SHP77 treated with DMSO at 0.1 percent for 48 hours (cell line): ENCODE measurements around the gene CRTC3.
"Not testable (repeated sequence)": the region's sequence is repeated elsewhere in the genome, so short reads cannot be mapped to it uniquely, and the experiment has no call there.

ENCODE experiments used
- DNase-seq: peaks from one replicate; lab custom pipeline; 2025; lab: John Stamatoyannopoulos, UW

The CRTC3 gene, protein sequence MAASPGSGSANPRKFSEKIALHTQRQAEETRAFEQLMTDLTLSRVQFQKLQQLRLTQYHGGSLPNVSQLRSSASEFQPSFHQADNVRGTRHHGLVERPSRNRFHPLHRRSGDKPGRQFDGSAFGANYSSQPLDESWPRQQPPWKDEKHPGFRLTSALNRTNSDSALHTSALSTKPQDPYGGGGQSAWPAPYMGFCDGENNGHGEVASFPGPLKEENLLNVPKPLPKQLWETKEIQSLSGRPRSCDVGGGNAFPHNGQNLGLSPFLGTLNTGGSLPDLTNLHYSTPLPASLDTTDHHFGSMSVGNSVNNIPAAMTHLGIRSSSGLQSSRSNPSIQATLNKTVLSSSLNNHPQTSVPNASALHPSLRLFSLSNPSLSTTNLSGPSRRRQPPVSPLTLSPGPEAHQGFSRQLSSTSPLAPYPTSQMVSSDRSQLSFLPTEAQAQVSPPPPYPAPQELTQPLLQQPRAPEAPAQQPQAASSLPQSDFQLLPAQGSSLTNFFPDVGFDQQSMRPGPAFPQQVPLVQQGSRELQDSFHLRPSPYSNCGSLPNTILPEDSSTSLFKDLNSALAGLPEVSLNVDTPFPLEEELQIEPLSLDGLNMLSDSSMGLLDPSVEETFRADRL

DNA sequence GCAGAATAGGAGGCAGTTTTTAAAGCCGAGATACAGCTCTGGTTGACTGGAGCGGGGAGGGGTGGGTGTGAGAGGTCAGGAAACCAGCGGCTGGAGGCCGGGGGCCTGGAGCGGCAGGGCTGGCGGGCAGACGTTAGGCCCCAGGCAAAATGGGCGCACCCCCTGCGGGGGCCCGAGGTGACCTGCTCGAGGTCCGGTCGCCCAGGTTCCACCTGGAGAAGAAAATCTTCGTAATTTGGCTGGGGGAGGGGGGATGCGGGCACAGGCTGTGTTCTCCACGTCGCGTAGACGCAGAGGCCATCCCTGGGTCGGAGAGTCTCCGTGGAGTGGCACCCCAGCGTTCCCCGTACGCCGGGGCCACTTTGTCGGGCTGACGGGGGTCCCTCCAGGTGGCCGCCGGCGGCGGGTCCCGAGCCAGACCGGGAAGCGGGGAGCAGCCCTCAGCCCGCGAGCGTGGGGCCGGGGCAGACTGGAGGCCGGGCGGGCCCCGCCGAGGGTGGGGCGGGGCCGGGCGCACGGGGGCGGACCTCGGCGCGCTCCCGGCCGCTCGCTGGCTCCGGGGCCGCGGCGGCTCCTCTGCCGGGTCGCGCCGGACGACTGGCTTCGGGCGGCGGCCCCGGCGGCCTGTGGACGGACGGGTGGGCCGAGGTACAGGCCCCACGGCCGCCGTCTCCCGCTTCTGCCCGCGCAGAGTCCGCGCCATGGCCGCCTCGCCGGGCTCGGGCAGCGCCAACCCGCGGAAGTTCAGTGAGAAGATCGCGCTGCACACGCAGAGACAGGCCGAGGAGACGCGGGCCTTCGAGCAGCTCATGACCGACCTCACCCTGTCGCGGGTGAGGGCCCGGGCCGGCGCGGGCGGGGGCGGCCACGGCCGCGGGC is at the start of gene CRTC3:
Gene CRTC3 (plus strand): TSS at position 553 of the 879 bp plus-strand sequence. CDS start 149 bp downstream, at position 702.
- no peak for DNase-seq

DNA sequence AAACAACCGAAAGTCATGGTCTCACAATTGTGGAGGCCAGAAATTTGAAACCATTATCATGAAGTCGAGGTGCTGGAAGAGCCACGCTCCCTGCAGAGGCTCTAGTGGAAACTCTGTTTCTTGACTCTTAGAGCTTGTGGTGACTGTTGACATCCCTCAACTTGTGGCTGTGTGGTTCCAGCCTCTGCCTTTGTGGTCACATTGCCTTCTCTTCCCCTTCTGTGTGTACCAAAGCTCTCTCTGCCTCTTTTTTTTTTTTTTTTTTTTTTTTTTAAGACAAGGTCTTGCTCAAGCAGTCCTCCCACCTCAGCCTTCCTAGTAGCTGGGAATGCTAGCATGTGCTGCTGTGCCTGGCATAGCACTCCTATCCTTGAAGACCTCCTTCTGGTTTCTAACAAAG is 48.7 kb upstream of the CRTC3 start:
- DNase-seq: no peak

DNA sequence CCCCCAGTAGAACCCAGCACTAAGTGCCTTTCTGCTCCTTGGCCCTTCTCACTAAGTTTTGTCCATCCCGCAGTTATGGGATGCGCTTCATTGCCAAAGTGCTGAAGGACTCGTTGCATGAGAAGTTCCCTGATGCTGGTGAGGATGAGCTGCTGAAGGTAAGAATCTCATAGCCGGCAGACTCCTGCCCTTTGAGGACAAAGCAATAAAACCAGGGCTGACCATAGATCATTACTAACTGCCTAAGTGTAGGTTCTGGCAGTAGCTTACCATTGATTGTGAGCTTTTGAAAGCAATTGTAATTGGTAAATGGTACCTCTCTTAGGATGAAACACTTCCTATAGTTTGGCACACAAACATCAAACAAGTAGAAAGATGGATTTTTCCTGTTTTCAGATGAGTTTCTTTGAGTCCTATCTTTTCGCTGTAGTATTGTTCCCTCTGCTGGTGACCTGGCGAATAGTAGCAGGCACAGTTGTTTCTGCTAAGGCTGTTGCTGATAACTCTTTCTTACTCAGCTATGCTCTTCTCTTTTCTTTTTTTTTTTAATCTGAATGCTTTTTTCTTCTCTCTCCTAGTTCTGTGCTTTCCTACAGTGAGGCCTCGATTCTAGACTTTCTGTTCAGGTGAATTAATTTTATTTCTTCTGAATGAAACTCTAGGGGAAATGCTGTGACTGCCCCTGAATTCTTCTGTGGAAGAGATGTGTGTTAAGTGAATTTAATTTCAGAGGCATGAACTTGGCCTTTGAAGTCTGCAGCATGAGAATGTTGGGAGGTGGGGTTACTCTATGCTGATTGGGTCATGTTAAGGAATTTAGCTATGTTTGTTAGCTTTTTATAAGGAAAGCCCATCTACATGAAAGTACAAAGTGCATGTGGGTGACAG is 47.4 kb upstream of the CRTC3 start:
- peak; percentile 19 for DNase-seq

DNA sequence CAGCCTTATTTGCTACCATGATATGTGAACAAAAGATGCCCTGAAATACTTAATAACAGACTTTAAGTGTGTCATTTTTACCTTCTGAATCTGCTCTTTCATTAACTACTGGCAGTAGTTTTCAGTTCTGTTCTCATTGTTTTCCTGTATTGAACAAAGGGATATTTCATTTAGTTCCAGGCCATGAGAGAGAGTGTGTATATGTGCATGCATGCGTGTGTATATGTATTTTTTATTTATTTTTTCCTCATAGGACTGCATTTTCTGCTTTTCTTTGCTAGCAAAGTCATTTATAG is 46.8 kb upstream of the CRTC3 start:
- no peak for DNase-seq

DNA sequence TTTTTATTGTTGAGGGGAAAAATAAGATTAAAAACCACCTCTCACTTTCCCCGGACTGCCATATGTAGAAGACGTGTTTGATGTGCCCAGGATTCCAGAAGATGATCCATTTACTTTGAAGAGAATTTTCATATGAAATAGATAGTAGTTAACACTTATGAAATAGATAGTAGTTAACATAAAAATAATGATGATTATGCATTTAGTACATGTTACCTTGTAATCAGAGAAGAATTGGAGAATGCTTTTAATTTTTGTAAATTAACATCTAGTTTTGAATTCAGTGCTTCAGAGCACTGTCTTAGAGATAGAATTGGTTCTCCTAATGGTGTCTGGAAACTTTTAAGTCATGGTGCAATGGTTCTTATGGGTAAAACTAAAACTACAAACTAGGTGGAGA is 46.1 kb upstream of the CRTC3 start:
- DNase-seq: no peak

DNA sequence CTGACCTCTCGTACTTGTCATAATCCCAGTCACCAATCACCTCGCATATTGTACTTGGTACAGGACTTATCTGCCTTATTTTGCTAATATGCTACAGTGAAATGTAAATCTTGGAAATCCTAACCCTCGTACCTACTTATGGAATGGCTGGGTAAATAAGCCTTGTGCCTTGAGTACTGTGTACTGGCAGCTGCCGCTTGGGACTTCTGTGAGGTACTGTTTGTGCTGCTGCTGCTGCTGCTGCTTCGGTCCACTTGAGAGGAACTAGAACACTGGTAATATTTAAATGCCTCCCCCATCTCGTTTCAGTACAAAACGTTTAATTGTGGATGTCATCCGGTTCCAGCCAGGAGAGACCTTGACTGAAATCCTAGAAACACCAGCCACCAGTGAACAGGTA is 42.5 kb upstream of the CRTC3 start:
- no peak for DNase-seq

DNA sequence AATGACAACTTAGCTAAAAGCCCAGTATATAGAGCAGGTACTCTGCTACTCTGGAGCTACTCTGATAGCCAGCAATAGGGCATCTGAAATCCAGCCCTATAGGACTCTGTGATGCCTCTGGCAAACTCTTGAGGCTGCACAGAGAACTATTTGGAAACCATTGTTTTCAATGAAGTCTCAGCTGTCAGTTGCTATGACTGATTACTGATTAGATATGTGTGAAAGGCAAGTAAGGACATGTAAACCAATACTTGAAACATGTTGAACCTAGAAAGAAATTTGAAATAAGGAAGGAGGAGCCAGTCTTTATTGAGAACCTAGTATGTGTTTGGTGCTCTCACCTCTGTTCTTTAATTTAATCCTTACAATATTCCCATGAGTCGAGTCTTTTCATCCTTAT is 40.2 kb upstream of the CRTC3 start:
- DNase-seq: no peak

DNA sequence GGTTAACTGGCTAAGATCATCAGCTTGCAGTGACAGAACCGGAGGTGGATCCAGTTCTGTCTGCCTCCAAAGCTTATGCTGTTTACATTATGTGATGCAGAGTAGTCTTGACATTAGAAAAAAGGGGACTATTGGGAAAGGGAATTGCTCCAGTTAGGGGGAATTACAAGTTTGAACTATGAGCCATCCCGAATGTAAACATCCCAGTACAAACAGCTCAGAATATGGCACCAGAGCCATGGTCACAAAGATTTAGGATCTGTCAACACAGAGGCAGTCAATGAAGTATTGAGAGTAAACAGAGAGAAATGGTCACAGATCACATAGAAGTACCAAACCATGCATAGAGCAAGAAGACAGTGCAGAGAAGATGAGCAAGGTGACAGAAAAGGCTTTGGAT is 39.8 kb upstream of the CRTC3 start:
- DNase-seq: no peak

DNA sequence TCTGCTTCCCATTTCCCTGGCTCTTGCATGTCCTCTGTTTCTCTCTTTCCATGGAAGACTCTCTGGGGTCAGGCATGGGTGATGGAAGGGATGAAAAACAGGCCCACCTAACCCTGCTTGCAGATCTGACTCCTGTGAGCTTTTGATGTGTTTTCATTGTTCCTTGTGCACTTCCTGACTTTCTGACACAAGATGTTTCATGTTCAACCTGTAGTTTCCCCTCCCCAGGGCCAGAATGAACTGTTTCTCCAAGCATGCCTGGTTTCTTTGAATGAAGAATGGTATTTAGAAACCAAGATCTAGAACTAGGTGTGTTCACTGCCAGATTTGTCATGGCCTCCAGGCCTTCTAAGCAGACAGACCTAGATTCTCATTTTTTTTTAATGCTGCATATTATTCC is 36.1 kb upstream of the CRTC3 start:
- no peak for DNase-seq

DNA sequence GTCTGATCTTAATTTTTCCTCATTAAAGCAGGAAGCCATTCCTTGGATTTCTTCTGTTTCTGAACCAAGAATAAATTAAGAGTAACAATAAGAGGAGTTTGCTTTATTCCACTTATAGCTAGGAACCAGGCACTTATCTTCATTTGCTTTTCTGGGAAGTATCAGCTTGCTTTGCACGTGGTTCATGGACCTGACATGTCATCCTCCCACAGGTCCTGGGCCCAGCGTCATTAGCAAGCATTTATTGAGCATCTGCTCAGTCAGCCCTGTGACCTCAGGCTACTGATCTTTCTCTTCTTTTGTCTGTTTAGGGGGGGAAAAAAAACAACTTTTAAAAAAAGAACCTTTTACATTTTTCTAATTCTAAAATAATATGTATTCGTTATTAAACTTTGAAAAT is 34.7 kb upstream of the CRTC3 start:
- no peak for DNase-seq

DNA sequence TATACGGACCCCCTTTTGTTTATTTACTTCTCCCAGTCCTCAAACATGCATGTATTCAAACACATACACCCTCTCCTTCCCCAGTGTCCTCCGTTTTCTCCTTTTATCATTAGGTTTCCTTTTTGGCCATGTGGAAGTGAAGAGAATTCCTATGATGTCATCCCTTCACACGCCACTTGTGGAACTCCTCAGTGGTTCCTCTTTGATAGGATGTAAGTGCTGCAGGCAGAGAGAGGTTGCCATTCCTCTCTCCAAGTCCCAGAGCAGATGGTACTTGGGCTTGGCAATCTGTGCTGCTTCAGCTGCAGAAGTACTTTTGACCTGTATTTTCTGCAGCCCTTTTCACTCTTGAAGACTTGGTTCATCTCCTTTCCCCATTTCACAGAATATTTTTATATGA is 32.9 kb upstream of the CRTC3 start:
- DNase-seq: no peak

DNA sequence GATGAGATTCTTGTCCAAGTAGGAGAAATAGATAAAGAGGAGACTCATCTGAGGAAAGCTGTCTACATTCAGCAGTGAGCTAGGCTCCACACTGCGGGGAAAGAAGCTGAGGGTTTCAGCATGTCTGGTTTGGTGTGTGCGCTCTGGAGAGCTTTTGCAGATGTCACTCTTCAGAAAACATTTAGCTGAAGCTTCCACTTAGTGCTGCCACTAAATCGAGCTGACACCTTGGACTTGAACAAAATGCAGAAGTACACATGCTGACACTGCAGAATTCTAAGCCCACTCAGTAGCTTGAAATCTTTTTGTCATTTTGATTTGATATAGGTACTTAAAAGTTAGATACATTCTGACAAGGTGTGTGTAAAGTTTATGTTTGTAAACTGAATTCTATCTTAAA is 32.3 kb upstream of the CRTC3 start:
- no peak for DNase-seq

DNA sequence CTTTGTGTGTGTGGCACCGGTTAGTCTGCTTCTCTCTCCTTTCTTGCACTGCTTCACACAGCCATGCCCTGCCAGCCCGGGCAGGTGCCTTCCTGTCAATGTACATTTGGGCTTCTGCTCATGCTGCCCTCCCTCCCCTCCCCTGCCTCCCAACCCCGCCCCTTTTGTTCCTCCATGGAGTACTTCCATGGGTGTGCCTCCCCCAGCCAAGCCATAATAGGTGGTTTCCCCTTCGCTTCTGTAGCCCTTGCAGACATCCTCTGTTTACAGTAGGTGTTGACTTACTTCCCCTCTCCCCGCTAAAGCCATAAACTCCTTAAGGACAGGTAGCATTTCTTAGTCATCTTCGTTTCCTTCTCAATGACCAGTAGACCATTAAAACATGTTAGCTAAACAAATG is 31.8 kb upstream of the CRTC3 start:
- DNase-seq: no peak

DNA sequence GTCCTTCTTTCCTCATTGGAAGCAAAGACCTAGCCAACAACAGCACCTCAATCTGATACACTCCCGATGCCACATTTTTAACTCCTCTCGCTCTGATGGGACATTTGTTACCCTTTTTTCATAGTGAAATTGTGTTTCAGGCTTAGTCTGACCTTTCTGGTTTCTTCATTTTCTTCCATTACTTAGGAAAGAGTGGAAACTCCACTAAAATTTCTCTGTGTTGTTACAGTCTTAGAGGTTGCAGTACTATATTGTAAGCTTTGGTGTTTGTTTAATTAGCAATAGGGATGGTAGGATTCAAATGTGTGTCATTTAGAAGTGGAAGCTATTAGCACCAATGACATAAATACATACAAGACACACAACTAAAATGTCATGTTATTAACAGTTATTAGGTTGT is 29.6 kb upstream of the CRTC3 start:
- DNase-seq: no peak

DNA sequence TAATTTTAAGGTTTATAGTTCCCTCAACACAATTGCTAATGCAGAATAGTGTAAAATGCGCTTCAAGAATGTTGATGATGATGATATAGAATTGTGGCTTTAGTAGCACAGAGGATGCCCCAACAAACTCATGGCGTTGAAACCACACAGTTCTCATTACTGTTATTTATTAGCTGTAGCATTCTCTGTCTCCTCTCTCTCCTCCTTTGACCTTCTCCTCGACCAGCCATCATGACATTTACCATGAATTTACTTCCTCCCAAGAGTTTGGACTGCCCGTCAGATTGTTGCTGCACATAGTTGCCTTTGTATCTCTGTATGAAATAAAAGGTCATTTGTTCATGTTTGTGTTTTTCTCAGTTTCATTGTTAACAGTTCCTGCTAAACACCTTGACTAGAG is 27.8 kb upstream of the CRTC3 start:
- DNase-seq: no peak

DNA sequence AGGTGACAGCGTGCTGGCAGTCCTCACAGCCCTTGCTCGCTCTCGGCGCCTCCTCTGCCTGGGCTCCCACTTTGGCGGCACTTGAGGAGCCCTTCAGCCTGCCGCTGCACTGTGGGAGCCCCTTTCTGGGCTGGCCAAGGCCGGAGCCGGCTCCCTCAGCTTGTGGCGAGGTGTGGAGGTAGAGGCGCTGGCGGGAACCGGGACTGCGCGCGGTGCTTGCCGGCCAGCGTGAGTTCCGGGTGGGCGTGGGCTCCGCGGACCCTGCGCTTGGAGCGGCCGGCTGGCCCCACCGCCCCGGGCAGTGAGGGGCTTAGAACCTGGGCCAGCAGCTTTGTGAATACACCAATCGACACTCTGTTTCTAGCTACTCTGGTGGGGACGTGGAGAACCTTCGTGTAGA is 18.9 kb upstream of the CRTC3 start:
- not testable (repeated sequence) for DNase-seq

DNA sequence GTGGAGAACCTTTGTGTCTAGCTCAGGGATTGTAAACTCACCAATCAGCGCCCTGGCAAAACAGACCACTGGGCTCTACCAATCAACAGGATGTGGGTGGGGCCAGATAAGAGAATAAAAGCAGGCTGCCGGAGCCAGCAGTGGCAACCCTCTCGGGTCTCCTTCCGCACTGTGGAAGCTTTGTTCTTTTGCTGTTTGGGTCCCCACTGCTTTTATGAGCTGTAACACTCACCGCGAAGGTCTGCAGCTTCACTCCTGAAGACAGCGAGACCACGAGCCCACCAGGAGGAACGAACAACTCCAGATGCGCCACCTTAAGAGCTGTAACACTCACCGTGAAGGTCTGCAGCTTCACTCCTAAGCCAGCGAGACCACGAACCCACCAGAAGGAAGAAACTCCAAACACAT is 18.5 kb upstream of the CRTC3 start:
- not testable (repeated sequence) for DNase-seq

DNA sequence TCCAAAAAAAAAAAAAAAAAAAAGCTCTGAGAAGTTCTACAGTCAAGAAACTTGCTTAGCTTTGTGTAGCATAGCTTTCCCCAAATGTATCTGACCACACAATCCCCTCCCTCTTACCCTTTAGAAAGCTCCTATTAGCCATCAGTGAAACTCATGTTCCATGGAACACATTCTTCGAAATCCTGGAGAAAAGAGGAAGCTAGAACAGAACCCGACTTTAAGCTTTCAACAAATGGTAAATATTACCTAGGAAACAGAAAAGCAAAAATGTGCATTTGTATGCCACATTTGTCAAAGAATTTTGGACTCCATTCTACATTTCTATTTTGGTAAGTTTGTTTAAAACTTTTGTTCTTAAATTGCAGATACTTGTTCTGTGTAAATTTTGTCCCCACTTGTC is 17.4 kb upstream of the CRTC3 start:
- no peak for DNase-seq

DNA sequence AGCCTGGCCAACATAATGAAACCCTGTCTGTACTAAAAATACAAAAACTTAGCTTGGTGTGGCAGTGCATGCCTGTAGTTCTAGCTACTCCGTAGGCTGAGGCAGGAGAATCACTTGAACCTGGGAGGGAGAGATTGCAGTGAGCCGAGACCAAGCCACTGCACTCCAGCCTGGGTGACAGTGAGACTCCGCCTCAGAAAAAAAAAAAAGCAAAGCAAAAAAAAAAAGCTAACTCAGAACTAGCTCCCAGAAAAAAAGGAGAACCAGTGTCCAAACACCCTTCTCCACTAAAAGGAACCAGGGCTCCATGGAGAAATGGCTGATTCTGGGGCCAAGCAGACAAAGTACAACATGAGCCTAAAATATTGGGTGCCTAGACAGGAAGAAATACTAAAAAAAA is 16.7 kb upstream of the CRTC3 start:
- no peak for DNase-seq

DNA sequence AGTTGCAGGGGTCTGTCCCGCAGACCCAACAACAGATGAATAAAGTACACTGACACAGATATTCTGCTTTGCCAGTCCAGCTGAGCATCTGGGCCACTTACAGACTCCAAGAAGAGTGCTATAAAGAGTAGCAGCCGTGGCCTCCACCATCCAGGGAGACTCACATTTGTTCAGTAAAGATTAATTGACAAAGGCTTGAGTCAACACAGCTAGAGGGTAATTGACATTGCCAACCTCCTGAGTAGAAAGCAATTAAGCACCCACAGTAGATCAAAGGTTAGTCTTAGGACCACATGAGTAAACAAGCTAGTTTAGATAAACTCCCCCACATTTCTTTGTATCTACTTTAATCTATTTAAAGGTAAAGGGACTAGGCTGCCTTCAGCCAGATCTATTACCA is 16.3 kb upstream of the CRTC3 start:
- no peak for DNase-seq

DNA sequence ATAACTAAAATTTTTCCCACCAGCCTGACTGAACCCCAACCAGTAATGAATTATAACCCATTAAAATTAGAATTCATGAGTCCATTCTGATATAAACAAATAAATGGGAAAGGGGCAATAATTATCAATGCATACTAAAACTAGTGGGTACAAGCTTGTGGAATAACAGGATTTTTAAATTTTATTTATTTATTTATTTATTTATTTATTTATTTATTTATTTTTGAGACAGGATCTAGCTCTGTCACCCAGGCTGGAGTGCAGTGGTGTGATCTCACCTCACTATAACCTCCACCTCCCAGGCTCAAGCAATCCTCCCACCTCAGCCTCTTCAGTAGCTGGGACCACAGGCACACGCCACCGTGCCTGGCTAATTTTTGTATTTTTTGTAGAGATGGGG is 15.8 kb upstream of the CRTC3 start:
- not testable (repeated sequence) for DNase-seq

DNA sequence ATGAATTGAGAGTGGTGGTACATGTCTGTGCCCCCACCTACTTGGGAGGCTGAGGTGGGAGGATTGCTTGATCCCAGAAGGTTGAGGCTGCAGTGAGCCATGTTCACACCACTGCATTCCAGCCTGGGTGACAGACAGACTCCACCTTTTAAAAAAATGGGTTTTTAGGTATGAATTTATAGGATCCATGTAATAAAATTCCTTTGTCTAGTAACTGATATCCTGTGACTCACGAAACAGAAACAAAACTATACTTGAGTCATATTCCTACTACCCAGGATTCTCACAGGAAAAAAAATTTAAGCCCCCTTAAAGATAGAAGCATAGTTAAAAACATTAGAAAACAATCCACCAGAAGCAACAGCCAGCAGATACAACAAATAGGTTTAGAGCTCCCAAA is 10.0 kb upstream of the CRTC3 start:
- DNase-seq: no peak
